Epidermal melanocyte (primary cell): ENCODE results near the gene MAD2L1BP.

Source experiments
- DNase-seq: peaks from one replicate; pipeline ENCODE4 v3.0.0; 2011; ENCODE audit warnings: low spot score; ENCODE audit not compliant: insufficient read length

Gene MAD2L1BP

GRCh38 chr6:43666196-43666920 is 30.7 kb downstream of the MAD2L1BP start:
- no peak for DNase-seq

DNA sequence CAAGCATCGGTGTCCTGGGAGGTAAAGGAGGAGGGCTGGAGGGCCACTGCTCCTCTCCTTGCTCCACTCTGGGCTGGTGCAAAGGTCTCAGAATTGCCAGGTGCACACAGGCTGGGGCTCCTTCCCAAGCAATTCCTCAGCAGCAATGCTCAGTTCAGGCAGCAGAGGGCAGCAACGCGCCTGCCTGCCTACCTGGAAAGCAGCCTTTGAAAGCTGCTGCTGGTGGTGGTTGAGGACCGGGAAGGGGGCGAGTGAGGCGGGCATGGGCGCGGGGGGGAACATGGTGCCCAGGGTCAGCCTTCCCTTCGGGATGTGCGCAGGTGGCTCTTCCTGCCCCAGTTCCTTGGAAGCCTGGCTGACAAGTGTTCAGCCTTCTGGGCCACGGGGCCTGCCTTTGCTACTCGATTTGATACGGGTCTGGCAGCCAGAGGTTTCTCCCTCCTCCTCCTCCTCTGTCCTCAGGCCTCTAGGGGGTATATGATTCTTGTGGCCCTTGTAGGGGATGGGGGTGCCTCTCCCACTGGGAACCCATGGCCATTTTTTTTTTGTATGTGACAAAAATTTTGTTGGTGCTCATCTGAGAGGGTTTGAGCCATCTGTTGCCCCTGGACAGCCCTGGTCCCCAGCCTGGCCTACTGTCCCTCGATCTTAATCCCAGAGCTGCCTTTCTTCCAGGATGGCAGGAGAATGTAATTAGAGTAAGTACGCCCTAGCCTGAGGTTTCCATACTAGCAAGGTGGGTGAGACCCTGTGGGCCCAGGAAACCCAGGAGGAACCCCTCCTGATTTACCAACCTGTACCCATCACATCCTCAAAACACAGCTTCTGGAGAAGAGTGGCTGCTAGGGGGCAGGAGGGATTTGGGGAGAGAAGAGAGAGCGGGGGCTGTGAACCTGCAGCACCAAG is 31.9 kb downstream of the MAD2L1BP start:
- peak; percentile 82 for DNase-seq

DNA sequence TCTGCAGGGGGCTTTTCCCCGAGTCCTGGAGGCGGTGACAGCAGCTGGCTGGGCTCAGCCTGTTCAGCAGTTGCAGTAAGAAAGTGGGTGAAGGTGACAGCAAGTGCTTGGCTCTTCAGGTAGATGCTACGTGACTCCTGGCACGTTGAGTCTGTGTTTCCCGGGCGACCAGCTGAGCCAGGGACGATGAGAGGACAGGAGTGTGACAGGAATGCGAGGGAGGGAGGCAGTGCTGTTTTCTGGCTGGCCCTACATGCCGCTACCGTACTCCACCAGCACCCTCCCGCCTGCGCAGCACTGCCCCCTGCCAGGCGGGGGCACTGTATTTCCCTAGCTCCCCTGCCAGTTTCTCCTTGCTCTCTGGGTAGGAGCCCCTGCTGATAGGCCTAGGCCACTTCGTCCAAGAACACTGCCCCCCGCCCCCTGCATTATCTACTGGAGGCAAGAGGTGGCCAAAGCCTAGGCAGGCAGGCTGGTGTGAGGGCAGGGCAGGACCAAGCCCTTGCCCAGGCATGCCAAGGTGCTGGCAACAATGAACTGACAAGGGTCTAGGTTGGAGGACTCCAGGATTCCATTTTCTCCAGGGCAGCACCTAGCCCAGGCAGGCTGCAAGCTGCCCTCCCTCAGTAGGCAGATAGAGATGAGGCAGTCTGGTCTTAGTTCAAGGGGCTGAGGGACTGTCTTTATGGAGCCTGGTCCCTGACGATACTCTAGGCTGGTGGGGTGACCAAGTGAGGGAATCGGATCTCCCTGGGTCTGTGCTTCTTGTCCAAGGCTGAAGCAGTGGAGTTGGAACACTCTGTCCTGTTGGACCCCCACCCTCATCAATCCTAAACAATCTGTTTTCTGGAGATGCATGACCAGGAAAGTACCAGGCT is 32.8 kb downstream of the MAD2L1BP start:
- DNase-seq = peak; percentile 48

DNA sequence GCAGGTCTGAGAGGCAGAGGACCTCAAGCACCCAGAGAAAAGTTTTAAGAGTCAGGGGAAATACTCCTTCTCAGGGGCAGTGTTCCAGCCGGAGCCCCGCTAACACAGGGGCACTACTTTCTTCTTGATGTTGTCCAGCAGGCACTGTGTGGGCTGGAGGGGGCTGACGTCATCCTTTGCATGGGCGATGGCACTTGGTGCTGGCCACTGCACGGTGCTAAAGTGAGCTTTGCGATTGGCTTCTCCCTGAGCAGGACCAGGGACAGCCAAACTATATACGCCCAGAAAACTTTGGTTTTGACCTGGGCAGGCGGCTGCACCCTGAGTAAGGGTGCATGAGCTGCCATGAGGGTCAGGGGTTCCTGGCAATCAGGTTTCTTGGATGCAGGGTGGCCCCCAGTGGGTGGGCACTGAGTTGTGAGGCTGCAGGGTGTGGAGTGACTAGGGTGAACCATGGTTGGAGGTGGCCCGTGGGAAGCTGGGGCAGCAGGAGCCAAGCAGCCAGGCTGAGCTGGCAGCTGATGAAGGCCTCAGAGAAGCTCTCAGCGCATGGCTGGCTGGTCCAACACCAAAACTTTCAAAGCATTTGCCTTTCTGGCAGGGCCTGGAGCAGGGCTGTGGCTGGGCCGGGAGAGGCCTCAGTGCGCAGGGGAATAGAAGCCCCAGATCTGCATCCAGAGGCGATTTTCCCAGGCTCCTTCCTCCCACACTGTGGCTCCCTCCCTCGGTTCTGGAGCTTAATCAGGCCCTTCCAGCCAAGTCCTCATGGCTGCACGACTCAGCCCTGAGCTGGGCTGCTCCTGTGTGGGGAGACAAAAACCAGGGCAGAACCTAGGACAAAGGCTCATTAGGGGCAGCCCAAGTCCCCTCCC is 33.6 kb downstream of the MAD2L1BP start:
- no peak for DNase-seq

DNA sequence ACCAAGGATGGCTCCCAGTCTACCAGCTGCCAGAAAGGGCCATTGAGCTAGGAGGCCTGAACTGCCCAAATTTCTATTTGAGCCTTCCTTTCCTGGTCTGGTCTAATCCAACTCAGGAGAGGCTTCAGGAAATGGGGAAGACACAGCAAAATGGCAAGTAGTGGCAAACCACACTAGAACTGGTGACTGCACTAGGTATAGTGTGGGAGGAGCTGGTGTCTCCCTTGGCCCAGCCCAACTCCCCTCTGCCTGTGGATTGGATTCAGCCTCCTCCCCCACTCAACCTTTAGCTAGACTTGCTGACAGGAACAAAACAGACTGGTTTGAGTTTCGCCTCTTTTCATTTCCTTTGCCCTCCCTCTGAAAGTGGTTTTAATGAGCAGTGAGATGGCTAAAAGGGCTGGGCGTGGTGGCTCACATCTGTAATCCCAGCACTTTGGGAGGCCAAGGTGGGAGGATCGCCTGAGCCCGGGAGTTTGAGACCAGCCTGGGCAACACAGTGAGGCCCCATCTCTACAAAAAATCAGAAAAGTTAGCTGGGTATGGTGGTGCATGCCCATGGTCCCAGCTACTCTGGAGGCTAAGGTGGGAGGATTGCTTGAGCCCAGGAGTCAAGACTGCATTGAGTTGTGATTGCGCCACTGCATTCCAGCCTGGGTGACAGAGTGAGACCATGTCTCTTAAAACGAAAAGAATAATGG is 34.4 kb downstream of the MAD2L1BP start:
- no peak for DNase-seq

- no peak for DNase-seq
Observed at GRCh38 chr6:43670623-43670986, 35.0 kb downstream of the MAD2L1BP start.

GRCh38 chr6:43671011-43671800 is 35.6 kb downstream of the MAD2L1BP start:
- no peak for DNase-seq

GRCh38 chr6:43671801-43672690 is 36.4 kb downstream of the MAD2L1BP start:
- no peak for DNase-seq

- no peak for DNase-seq
Observed at GRCh38 chr6:43673444-43674084, 37.9 kb downstream of the MAD2L1BP start.

DNA sequence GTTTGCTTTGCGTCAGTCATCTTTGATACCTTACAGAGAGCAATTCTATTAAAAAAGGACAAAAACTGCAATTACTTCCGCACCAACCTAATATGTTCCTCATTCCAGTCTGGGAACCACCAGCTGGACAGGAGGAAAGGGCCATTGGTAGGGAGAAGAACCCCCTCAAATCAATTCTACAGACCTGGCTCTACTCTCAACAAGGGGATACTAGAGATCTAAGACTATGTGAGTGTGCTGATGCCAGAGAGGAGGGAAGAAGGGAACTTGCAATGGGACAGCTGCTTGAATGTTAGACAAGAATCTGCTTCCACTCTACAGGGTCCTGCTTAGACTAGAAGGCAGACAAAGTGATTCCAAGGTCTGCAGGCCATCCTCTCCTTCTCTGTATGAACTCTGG is 38.7 kb downstream of the MAD2L1BP start:
- no peak for DNase-seq

- DNase-seq = no peak
Observed at GRCh38 chr6:43674921-43675320, 39.3 kb downstream of the MAD2L1BP start.

GRCh38 chr6:43676962-43677606 is 41.4 kb downstream of the MAD2L1BP start:
- no peak for DNase-seq

- DNase-seq = no peak
Observed at GRCh38 chr6:43677759-43678158, 42.1 kb downstream of the MAD2L1BP start.

DNA sequence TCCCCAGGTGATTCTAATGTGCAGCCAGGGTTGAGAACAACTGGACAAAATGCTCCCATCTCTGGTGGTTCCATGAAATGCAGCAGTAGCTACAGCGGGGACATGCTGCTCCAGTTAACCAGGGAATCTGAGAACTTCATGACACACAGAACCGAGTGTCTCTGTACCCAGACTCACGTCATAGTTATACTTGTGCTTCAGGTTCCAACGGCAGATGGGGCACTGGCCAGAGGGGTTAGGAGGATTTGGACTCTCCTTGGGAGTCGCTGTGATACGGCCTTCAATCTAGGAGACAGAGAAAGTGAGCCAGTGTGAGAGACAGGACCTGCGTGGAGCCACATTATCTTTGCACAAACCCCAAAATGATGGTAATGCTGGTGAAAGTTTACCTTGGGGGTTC is 42.7 kb downstream of the MAD2L1BP start:
- DNase-seq = no peak

DNA sequence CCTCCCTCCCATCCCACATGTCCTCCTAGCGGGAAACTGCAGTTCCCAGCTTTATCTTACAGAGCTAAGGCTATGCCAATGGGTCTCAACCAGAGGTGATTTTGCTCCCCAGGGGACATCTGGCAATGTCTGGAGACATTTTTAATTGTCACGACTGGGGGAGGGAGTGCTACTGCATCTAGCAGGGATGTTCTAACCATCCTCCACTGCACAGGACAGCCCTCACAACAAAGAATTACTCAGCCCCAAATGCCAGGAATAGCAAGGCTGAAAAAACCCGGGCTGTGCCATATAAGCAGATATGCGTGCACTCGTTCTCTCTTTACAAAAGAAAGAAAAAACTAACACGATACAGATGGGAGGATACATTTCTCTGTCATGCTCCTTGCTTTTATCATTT is 43.4 kb downstream of the MAD2L1BP start:
- DNase-seq = no peak

GRCh38 chr6:43680308-43681200 is 44.9 kb downstream of the MAD2L1BP start:
- DNase-seq = no peak
